Measurements from ENCODE around the gene SSX4. TPM values are rescaled to one million over a fixed set of nuclear protein-coding genes. Genes with fewer than 3 reads are reported as not detected.

The SSX4 gene
- total RNA-seq, 1 donor, result not detected

Other genes with a start within 250 kb of the SSX4 start
- not detected for gene SSX5, start 186.7 kb upstream of the SSX4 start, total RNA-seq
- not detected for gene SSX1, start 128.1 kb upstream of the SSX4 start, total RNA-seq
- gene SSX3, start 26.8 kb upstream of the SSX4 start, total RNA-seq, result not detected
- gene SSX4B, start 28.4 kb downstream of the SSX4 start, total RNA-seq, result not detected
- gene SLC38A5, start 86.7 kb downstream of the SSX4 start, total RNA-seq, result 4.5 TPM
- 19.3 TPM for gene FTSJ1, start 92.7 kb downstream of the SSX4 start, total RNA-seq
- 13.6 TPM for gene PORCN, start 125.5 kb downstream of the SSX4 start, total RNA-seq
- 27.6 TPM for gene EBP, start 138.3 kb downstream of the SSX4 start, total RNA-seq
- 10.7 TPM for gene TBC1D25, start 156.2 kb downstream of the SSX4 start, total RNA-seq
- 377 TPM for gene RBM3, start 190.9 kb downstream of the SSX4 start, total RNA-seq
- 38.2 TPM for gene WDR13, start 214.0 kb downstream of the SSX4 start, total RNA-seq

All from mononuclear cell (primary cell).